ENCODE data around the gene TXNDC17. TPM values are rescaled to one million over a fixed set of nuclear protein-coding genes. Genes with fewer than 3 reads are reported as not detected.

Gene TXNDC17
- total RNA-seq, 1 experiment from 2014 or later, result 137 TPM

DNA sequence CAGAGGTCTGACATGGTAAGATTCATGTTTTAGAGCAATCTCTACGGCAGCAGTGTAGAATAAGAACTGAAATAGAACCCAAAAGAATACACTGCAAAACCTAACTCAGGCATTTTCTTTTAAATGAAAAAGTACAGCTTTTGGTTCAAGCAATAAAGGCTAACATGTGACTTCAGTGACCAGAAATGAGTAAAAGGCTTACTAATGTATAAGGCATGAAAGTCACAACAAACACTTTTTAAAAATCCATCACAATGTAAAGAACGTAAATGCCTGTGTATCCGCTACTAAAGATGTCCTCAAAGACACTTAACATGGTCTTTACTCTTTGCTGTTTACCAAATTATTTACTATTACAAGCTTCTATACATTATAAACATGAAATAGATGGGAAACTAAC, 16.9 kb upstream of the TXNDC17 start:
- POLR2A ChIA-PET, result no interaction called here

DNA sequence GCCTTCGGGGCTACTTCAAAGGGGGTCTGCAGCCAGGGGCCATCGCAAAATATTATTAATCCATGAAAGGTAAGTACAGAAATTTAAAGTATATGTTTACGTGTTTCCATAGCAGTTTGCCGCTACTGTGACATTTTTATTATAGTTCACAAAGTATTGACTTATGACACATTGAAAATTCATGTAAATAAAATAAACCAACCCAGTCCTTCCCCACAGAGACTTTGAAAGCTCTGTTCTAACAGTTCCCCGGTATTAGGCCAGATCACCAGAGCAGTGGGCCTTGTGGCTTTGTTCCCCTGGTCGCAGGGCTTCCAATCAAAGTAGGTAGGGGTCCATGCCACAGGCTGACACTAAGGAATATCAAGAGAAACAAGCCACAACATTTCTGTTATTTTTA, 14.2 kb upstream of the TXNDC17 start:
- no peak for ATAC-seq
- BruUV-seq (replicated peaks), result no TSS peak
- Histone ChIP-seq H3K36me3 (ENCODE audit: control insufficient read depth, insufficient read depth, low read length) (peaks cover 14% of the 10 kb centered on the region), H3K4me3 (ENCODE audit: low read depth in 2 of 2, low read length in 2 of 2) (no peak overlapping the region), H3K4me1 (ENCODE audit: control insufficient read depth, insufficient read depth, low read length) (no peaks in the 10 kb centered on the region), H3K27ac (ENCODE audit: low read length) (no peak overlapping the region), H3K9me3 (ENCODE audit: control insufficient read depth, insufficient read depth, low read depth, low read length) (no peaks in the 10 kb centered on the region), H3K27me3 (ENCODE audit: control insufficient read depth, insufficient read depth, low read length) (no peaks in the 10 kb centered on the region)
- TF ChIP-seq, protein P1, sequence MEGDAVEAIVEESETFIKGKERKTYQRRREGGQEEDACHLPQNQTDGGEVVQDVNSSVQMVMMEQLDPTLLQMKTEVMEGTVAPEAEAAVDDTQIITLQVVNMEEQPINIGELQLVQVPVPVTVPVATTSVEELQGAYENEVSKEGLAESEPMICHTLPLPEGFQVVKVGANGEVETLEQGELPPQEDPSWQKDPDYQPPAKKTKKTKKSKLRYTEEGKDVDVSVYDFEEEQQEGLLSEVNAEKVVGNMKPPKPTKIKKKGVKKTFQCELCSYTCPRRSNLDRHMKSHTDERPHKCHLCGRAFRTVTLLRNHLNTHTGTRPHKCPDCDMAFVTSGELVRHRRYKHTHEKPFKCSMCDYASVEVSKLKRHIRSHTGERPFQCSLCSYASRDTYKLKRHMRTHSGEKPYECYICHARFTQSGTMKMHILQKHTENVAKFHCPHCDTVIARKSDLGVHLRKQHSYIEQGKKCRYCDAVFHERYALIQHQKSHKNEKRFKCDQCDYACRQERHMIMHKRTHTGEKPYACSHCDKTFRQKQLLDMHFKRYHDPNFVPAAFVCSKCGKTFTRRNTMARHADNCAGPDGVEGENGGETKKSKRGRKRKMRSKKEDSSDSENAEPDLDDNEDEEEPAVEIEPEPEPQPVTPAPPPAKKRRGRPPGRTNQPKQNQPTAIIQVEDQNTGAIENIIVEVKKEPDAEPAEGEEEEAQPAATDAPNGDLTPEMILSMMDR (IDR thresholded peaks at IDR 0.05), result no peak
- TF ChIP-seq, protein P2, sequence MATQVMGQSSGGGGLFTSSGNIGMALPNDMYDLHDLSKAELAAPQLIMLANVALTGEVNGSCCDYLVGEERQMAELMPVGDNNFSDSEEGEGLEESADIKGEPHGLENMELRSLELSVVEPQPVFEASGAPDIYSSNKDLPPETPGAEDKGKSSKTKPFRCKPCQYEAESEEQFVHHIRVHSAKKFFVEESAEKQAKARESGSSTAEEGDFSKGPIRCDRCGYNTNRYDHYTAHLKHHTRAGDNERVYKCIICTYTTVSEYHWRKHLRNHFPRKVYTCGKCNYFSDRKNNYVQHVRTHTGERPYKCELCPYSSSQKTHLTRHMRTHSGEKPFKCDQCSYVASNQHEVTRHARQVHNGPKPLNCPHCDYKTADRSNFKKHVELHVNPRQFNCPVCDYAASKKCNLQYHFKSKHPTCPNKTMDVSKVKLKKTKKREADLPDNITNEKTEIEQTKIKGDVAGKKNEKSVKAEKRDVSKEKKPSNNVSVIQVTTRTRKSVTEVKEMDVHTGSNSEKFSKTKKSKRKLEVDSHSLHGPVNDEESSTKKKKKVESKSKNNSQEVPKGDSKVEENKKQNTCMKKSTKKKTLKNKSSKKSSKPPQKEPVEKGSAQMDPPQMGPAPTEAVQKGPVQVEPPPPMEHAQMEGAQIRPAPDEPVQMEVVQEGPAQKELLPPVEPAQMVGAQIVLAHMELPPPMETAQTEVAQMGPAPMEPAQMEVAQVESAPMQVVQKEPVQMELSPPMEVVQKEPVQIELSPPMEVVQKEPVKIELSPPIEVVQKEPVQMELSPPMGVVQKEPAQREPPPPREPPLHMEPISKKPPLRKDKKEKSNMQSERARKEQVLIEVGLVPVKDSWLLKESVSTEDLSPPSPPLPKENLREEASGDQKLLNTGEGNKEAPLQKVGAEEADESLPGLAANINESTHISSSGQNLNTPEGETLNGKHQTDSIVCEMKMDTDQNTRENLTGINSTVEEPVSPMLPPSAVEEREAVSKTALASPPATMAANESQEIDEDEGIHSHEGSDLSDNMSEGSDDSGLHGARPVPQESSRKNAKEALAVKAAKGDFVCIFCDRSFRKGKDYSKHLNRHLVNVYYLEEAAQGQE (IDR thresholded peaks at IDR 0.05; ENCODE audit: insufficient read depth in 1 of 2, low read depth in 2 of 2, low read length in 1 of 2), result no peak
- TF ChIP-seq POLR2AphosphoS5 (IDR thresholded peaks at IDR 0.05; ENCODE audit: low read depth, low read length) (no peak), SIN3A (IDR thresholded peaks at IDR 0.05; ENCODE audit: borderline replicate concordance, insufficient read depth, low read depth, low read length) (no peak), TCF7L2 (IDR thresholded peaks at IDR 0.05; ENCODE audit: low read depth, low read length) (no peak)
- DNase-seq (ENCODE audit: low read depth, low spot score), result no peak
- POLR2A ChIA-PET, result no interaction called here
- intact Hi-C loops (cut with micrococcal nuclease; ENCODE audit: unreplicated experiment), result no loop called here
- in situ Hi-C loops (cut with HindIII; ENCODE audit: low pct_unique_long_range_greater_than_20kb, low sequenced_read_pairs), result no loop called here
- CTCF ChIA-PET, result no interaction called here

More for the DNA sequence above, 16.9 kb upstream of the TXNDC17 start:
- peaks cover 20% of the 10 kb centered on the region for H3K36me3 ChIP-seq (ENCODE audit: control insufficient read depth, insufficient read depth, low read length)
- no peak for DNase-seq (ENCODE audit: low read depth, low spot score)
- in situ Hi-C loops (cut with HindIII; ENCODE audit: low pct_unique_long_range_greater_than_20kb, low sequenced_read_pairs) (no loop called here), intact Hi-C loops (cut with micrococcal nuclease; ENCODE audit: unreplicated experiment) (no loop called here)
- no peaks in the 10 kb centered on the region for H3K27me3 ChIP-seq (ENCODE audit: control insufficient read depth, insufficient read depth, low read length)
- no peak overlapping the region for H3K4me3 ChIP-seq (ENCODE audit: low read depth in 2 of 2, low read length in 2 of 2)
- TF ChIP-seq, protein P2 (IDR thresholded peaks at IDR 0.05; ENCODE audit: insufficient read depth in 1 of 2, low read depth in 2 of 2, low read length in 1 of 2), result no peak
- no peak for TF ChIP-seq SIN3A (IDR thresholded peaks at IDR 0.05; ENCODE audit: borderline replicate concordance, insufficient read depth, low read depth, low read length)
- no peak for TF ChIP-seq TCF7L2 (IDR thresholded peaks at IDR 0.05; ENCODE audit: low read depth, low read length)
- TF ChIP-seq, protein P1 (IDR thresholded peaks at IDR 0.05), result no peak
- no peak for TF ChIP-seq POLR2AphosphoS5 (IDR thresholded peaks at IDR 0.05; ENCODE audit: low read depth, low read length)
- no peaks in the 10 kb centered on the region for H3K9me3 ChIP-seq (ENCODE audit: control insufficient read depth, insufficient read depth, low read depth, low read length)
- ATAC-seq, result no peak
- BruUV-seq (replicated peaks), result no TSS peak
- CTCF ChIA-PET, result no interaction called here
- no peak overlapping the region for H3K27ac ChIP-seq (ENCODE audit: low read length)
- no peaks in the 10 kb centered on the region for H3K4me1 ChIP-seq (ENCODE audit: control insufficient read depth, insufficient read depth, low read length)

Measured in Panc1 (cell line).